Measurements from ENCODE around the gene ABHD16B.
A peak's percentile ranks its signal among the peaks of the same experiment; 100 is the strongest.

ABHD16B gene

DNA sequence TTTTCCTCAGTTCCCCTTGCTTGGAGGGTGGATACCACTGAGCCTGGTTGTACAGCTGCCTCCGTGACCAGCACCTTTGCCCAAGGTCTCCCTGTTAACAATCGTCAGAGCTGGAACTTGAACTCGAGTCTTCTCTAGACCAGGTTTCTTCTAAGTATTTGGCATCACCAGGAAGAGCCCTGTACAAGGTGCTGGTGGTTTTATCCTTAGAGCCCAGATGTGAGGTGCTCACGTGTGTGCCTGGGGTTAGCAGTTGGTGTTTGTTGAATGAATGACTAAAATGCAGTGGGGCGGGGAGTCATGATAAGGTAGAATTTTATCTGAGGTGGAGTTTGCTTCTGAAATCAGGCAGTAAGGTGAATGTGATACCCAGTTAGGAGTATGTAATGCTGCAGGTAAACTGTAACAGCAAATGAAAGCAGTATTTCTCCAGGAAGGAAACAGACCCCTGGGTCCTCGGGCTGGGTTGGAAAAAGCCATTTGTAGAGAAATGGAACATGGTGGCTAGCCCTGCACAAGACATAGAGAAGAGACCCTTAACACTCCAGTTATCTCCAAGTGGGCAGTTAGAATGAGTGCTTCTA lies 36.8 kb downstream of the ABHD16B start:
- DNase-seq = no peak

DNA sequence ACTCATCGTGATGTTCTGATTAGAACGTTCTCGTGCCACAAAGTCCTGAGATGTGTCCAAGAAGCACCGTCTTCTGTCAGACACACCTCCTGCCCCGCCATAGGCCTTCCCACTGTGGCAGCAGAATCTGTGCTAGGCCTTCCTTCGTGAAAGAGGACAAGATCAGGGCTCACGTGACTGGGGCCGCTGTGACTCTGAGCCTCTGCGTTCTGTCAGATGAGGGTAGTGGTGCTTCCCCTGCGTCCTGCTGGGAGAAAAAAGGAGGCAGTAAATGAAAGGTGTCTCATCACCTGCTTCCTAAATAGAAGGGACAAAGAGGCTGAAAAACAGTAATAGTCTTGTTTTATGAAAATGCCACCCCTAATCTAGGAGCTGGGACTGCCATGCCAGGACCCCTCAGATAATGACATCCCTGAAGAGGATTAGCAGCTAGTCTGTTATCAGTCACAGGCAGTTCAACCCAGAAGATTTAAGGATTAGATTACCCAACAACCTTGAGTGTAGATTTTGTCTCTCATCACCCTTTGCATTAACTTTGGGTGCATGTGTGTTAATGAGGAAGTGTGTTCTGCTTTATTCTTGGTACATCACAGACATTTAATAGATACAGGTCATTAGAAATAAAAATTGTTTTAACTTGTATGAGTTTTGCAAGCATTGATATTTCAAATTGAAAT lies 37.7 kb downstream of the ABHD16B start:
- no peak for DNase-seq

DNA sequence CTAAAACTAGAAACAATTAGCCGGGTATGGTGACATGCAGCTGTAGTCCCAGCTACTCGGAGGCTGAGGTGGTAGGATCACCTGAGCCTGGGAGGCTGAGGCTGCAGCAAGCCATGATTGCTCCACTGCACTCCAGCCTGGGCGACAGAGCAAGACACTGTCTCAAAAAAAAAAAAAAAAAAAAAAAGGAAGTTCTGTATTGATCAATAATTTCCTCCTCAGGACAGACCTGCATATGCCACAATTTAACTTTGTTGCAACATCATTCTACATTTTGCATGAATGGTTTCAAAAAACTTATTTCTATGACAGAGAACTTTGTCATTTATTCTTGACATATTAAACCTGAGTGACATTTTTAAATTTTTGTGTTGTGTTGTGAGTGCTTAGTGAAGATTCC lies 39.1 kb downstream of the ABHD16B start:
- no peak for DNase-seq

DNA sequence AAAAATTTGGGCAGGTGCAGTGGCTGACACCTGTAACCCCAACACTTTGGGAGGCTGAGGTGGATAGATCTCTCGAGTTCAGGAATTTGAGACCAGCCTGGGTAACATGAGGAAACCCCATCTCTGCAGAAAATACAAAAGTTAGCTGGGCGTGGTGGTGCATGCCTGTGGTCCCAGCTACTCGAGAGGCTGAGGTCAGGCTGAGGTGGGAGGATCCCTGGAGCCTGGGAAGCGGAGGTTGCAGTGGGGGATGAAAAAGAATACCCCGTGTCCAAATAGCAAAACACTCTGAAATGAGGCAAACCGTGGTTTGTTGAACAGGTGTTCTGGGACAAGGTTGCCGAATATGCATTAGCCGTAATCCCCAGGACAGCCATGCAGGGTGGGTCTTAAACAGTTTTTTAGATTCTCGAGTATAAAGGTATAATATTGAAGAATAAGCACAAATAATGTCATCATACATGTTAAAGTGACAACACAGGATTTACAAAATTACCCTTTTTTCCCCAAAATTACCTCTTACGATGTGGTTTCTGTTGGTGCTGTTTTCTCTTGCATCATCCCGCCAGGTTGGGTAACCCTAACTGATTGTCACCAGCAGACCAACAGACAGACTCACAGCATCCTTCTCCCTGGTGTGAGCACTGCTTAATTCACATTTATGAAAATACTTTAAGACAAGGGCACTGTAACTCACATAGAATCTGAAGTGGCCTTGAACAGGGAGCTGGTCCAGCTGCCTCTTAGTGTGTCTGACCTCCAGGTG lies 42.7 kb downstream of the ABHD16B start:
- no peak for DNase-seq

DNA sequence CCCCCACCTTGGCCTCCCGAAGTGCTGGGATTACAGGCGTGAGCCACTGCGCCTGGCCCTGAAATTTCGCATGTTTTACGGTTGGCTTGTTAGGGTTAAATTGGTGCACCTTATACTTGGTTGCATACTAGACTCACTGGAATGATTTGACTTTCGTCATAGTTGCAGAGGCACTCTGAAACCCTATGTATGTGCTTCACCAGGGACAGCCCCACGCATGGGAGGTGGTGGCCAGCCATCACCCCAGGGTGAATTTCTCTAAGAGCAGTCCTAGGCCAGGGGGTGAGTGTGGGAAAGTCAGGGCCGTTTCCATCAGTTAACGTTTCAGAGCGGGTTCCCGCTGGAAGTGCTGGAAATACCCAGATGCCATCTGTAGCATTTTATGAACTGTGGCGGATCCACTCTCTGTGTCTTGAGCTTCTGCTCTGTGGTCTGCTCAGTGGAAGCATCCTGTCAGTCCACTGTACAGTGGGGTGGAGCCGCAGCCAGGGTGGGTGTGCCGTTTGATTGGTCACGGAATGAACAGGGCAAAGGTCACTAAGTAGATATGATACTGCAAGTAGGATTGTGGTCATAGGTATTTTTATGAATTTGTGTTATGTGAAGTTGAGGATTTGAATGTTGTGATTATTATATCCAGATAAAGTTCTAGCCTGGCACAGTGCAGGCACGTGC lies 46.8 kb downstream of the ABHD16B start:
- DNase-seq = no peak

DNA sequence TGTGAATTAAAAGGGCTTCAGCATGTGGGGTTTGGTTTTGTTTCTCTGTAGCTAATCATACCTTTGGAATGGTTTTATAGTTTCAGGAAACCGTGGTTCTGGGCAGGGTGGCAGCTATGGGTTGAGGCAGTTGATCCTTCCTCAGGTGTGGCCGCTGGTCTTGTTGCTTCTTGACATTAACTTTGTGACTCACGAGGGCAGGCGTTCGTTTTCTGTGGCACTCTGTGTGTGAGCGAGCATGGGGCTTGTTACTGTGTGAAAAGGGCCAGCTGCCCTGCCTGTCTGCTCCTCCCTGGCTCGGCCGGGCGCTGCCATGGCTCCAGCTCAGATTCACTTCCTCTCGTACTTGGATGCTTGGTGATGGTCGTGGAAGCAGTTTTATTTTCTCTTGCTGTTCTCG lies 49.9 kb downstream of the ABHD16B start:
- DNase-seq = peak; percentile 14
